ENCODE results near the gene EHMT1.

GRCh38 chr9:137832830-137833590, 214.2 kb downstream of the EHMT1 start:
- TF ChIP-seq CREB1 (IDR thresholded peaks at IDR 0.05; ENCODE audit: low read depth) (no peak), NFIC (IDR thresholded peaks at IDR 0.05) (no peak), EP300 (IDR thresholded peaks at IDR 0.05; ENCODE audit: borderline replicate concordance) (no peak), MAX (IDR thresholded peaks at IDR 0.05) (no peak), ZBTB7A (IDR thresholded peaks at IDR 0.05; ENCODE audit: low read depth) (no peak), YY1 (IDR thresholded peaks at IDR 0.05; ENCODE audit: low read depth) (no peak), TAF1 (IDR thresholded peaks at IDR 0.05; ENCODE audit: low read depth) (no peak), REST (IDR thresholded peaks at IDR 0.05; ENCODE audit: low read depth) (no peak)
